Measurements from ENCODE around the gene CIT. TPM values are rescaled to one million over a fixed set of nuclear protein-coding genes. Genes with fewer than 3 reads are reported as not detected.
A peak's percentile ranks its signal among the peaks of the same experiment; 100 is the strongest.

The CIT gene
- total RNA-seq, 4 donors from 2014 or later = 10.3 to 75.9 (median 21.9) TPM

DNA sequence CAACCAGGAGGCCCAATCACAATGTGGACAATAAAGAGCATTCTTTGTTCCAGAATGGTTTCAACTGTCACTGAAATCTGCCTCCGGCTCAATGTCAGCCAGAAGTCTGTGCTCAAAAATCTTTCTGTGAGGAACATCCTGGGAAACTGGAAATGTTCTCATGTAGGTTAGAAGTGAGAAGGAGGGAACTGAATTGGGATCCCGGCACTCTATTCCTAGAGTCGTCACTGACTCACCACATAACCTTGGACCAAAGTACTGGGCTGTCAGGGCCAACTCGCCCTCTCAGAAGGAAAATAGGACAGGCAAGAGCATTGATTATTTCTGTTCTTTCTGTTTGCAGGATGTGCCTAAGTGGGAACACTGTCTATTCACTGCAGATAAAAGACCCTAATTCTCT, 151.6 kb downstream of the CIT start:
- H3K36me3 ChIP-seq = no peaks in the 10 kb centered on the region
- DNase-seq = peak in 1 of 3 donors; percentile 59
- H3K4me3 ChIP-seq = no peak overlapping the region
- H3K4me1 ChIP-seq = no peaks in the 10 kb centered on the region
- TF ChIP-seq, protein P1, sequence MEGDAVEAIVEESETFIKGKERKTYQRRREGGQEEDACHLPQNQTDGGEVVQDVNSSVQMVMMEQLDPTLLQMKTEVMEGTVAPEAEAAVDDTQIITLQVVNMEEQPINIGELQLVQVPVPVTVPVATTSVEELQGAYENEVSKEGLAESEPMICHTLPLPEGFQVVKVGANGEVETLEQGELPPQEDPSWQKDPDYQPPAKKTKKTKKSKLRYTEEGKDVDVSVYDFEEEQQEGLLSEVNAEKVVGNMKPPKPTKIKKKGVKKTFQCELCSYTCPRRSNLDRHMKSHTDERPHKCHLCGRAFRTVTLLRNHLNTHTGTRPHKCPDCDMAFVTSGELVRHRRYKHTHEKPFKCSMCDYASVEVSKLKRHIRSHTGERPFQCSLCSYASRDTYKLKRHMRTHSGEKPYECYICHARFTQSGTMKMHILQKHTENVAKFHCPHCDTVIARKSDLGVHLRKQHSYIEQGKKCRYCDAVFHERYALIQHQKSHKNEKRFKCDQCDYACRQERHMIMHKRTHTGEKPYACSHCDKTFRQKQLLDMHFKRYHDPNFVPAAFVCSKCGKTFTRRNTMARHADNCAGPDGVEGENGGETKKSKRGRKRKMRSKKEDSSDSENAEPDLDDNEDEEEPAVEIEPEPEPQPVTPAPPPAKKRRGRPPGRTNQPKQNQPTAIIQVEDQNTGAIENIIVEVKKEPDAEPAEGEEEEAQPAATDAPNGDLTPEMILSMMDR (IDR thresholded peaks at IDR 0.05) = no peak
- no peak for TF ChIP-seq POLR2A (IDR thresholded peaks at IDR 0.05)
- no peaks in the 10 kb centered on the region for H3K9me3 ChIP-seq
- H3K27ac ChIP-seq = peak overlapping the region in 1 of 4 donors; percentile 54
- no peaks in the 10 kb centered on the region for H3K27me3 ChIP-seq

DNA sequence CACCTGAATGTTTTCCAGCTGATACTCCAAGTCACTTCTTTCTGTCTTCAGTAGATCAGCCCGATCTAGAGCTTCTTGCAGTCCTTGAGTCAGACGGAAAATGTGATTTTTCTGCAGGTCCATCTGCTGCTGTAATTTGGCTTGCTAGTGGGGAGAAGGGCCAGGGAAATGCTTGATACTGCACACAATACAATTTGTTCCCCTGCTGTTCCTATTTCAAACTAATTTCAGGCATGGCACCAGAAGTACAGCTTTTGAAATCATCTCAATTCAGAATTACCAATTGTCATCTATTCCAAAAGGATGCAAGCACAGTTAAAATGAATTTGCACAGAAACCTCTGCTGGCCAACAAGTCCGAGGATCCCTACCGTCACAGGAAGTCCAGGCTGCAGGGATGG, 155.8 kb downstream of the CIT start:
- TF ChIP-seq POLR2A (IDR thresholded peaks at IDR 0.05) = no peak
- TF ChIP-seq, protein P1 (IDR thresholded peaks at IDR 0.05) = no peak
- DNase-seq = no peak

DNA sequence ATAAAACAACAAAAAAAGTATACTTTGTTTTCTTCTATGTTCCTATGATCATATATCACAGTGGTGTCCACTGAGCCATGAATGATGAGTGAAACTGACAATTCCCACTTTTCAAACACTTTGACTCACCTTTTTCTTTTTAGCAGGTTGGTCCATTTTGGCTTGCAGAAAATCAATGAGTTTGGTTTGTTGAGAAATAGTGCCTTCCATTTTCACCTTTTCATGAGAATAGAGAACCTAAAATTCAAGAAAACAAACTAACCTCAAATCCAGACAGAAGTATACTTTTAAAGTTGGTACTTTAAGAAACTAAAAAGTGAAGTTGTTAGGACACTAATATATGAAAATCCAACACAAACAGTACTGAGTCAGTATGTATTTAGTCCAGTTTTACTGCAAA, 156.8 kb downstream of the CIT start:
- DNase-seq = no peak
- no peaks in the 10 kb centered on the region for H3K36me3 ChIP-seq
- no peak overlapping the region for H3K4me3 ChIP-seq
- TF ChIP-seq, protein P1 (IDR thresholded peaks at IDR 0.05) = no peak
- TF ChIP-seq POLR2A (IDR thresholded peaks at IDR 0.05) = no peak
- H3K9me3 ChIP-seq = no peaks in the 10 kb centered on the region
- H3K4me1 ChIP-seq = peaks cover 0 to 8% (median 0%) of the 10 kb centered on the region in 4 donors
- H3K27ac ChIP-seq = no peak overlapping the region
- no peaks in the 10 kb centered on the region for H3K27me3 ChIP-seq

More for the DNA sequence above, 155.8 kb downstream of the CIT start:
- Histone ChIP-seq H3K27ac (no peak overlapping the region), H3K27me3 (no peaks in the 10 kb centered on the region), H3K9me3 (no peaks in the 10 kb centered on the region), H3K4me1 (peaks cover 0 to 2% (median 0%) of the 10 kb centered on the region in 4 donors), H3K36me3 (no peaks in the 10 kb centered on the region), H3K4me3 (no peak overlapping the region)

DNA sequence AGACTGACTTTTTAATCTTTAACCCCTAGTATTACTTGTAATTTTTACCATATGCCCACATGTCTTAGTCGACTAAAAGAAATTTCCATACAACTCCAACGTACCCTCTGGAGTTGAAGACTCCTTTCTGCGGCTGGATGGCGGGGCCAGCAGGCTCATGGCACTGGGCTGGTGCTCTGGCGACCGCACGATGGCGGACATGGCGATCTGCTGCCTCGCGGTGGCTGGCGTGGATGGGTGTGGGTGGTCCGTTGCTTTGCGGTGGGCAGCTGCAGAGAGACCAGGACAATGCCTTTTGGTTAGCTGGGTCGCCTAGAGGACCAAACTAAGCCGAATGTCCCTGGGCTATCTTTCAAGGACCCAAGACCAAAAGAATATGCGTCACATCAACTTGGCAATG, 159.0 kb downstream of the CIT start:
- H3K36me3 ChIP-seq = no peaks in the 10 kb centered on the region
- no peak overlapping the region for H3K4me3 ChIP-seq
- H3K27me3 ChIP-seq = no peaks in the 10 kb centered on the region
- DNase-seq = no peak
- no peaks in the 10 kb centered on the region for H3K9me3 ChIP-seq
- H3K4me1 ChIP-seq = peaks cover 0 to 8% (median 0%) of the 10 kb centered on the region in 4 donors
- H3K27ac ChIP-seq = peak overlapping the region in 1 of 4 donors; percentile 16
- TF ChIP-seq, protein P1 (IDR thresholded peaks at IDR 0.05) = no peak
- TF ChIP-seq POLR2A (IDR thresholded peaks at IDR 0.05) = no peak

DNA sequence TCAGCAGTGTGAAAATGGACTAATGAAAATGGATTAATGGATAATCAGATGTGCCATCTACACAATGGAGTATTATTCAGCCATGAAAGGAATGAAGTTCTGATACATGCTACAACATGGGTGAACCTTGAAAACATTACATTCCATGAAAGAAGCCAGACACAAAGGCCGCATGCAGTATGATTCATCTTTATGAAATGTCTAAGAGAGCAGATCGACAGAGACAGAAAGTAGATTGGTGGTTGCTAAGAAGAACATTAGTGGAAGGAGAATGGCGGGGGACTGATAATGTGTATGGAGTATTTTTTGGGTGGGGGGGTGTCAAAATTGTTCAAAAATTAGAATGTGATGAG, 161.9 kb downstream of the CIT start:
- Histone ChIP-seq H3K9me3 (no peaks in the 10 kb centered on the region), H3K27me3 (no peaks in the 10 kb centered on the region), H3K4me1 (peaks cover 0 to 8% (median 0%) of the 10 kb centered on the region in 4 donors), H3K27ac (peak overlapping the region in 2 of 4 donors; percentile 63 to 73), H3K4me3 (no peak overlapping the region), H3K36me3 (no peaks in the 10 kb centered on the region)
- DNase-seq = no peak
- TF ChIP-seq, protein P1 (IDR thresholded peaks at IDR 0.05) = no peak
- no peak for TF ChIP-seq POLR2A (IDR thresholded peaks at IDR 0.05)

Measured in Peyer's patch (tissue), 4 donors.